Jurkat, Clone E6-1 (cell line): Measurements from ENCODE around the gene KRTAP10-4.
"Not testable (repeated sequence)": the region's sequence is repeated elsewhere in the genome, so short reads cannot be mapped to it uniquely, and the experiment has no call there.

Experiments
- DNase-seq: peaks from one replicate; pipeline ENCODE4 v3.0.0-alpha.2; 2011; ENCODE audit warnings: low read depth, low spot score
- H3K4me3 ChIP-seq: 2 replicates; pipeline ENCODE4 v1.5.1; 2011; ENCODE audit warnings: mild to moderate bottlenecking, low read length, control low read depth, moderate library complexity

The KRTAP10-4 gene

GRCh38 chr21:44552136-44552535 is 21.4 kb upstream of the KRTAP10-4 start:
- no peak for DNase-seq
- H3K4me3 ChIP-seq = no peak overlapping the region

- no peak for DNase-seq
- no peak overlapping the region for H3K4me3 ChIP-seq
These were observed 20.8 kb upstream of the KRTAP10-4 start for GRCh38 chr21:44552681-44553080.

GRCh38 chr21:44555200-44555875 is 18.2 kb upstream of the KRTAP10-4 start:
- no peak overlapping the region for H3K4me3 ChIP-seq
- no peak for DNase-seq

GRCh38 chr21:44556879-44557278 is 16.6 kb upstream of the KRTAP10-4 start:
- no peak for DNase-seq
- H3K4me3 ChIP-seq = no peak overlapping the region

GRCh38 chr21:44557491-44558328 is 15.8 kb upstream of the KRTAP10-4 start:
- no peak overlapping the region for H3K4me3 ChIP-seq
- no peak for DNase-seq

GRCh38 chr21:44558329-44558675 is 15.2 kb upstream of the KRTAP10-4 start:
- DNase-seq, H3K4me3 ChIP-seq: not testable (repeated sequence)

GRCh38 chr21:44558695-44559094 is 14.8 kb upstream of the KRTAP10-4 start, which contains the start of gene KRTAP10-3:
Gene KRTAP10-3 (minus strand): TSS chr21:44558795. CDS start chr21:44558715, 80 bp downstream.
- no peak within 1 kb of the TSS for H3K4me3 ChIP-seq
- no peak for DNase-seq

- DNase-seq = no peak
- no peak overlapping the region for H3K4me3 ChIP-seq
These were observed 9.4 kb upstream of the KRTAP10-4 start for GRCh38 chr21:44564099-44564498.

GRCh38 chr21:44564886-44565598 is 8.5 kb upstream of the KRTAP10-4 start:
- DNase-seq = no peak
- no peak overlapping the region for H3K4me3 ChIP-seq

GRCh38 chr21:44566403-44566802 is 7.1 kb upstream of the KRTAP10-4 start:
- H3K4me3 ChIP-seq = no peak overlapping the region
- no peak for DNase-seq

GRCh38 chr21:44567481-44568171 is 5.9 kb upstream of the KRTAP10-4 start:
- no peak for DNase-seq
- H3K4me3 ChIP-seq = no peak overlapping the region

- H3K4me3 ChIP-seq = no peak overlapping the region
- DNase-seq = no peak
These were observed 5.3 kb upstream of the KRTAP10-4 start for GRCh38 chr21:44568261-44568660.

GRCh38 chr21:44568667-44569556 is 4.6 kb upstream of the KRTAP10-4 start:
- no peak for DNase-seq
- H3K4me3 ChIP-seq = no peak overlapping the region

GRCh38 chr21:44569861-44570517 is 3.5 kb upstream of the KRTAP10-4 start:
- DNase-seq = no peak
- no peak overlapping the region for H3K4me3 ChIP-seq

- DNase-seq = no peak
- H3K4me3 ChIP-seq = no peak overlapping the region
These were observed 2.2 kb upstream of the KRTAP10-4 start for GRCh38 chr21:44571296-44571695.

GRCh38 chr21:44571844-44572782 is 1.4 kb upstream of the KRTAP10-4 start:
- H3K4me3 ChIP-seq = no peak overlapping the region
- no peak for DNase-seq
